Breast epithelium (tissue), 3 donors: ENCODE measurements around the gene TEX52.

Experiments
- POLR2A ChIP-seq: fragments of 450-650 bp; IDR thresholded peaks from one replicate; pipeline ENCODE4 v1.6.1; 2016; ENCODE audit warnings: antibody characterized with exemption, mild to moderate bottlenecking, moderate library complexity
- POLR2AphosphoS5 ChIP-seq, 3 donors: sonication (generic); formaldehyde crosslinking; IDR thresholded peaks; one replicate each; pipeline ENCODE4 v1.6.1; 2017; ENCODE audit warnings: antibody characterized with exemption in 3 of 3
- TF ChIP-seq, protein P1 (sequence below), 3 donors: fragments of 450-650 bp; IDR thresholded peaks; one replicate each; pipeline ENCODE4 v1.5.1; 2016 to 2017; ENCODE audit warnings: antibody characterized with exemption in 3 of 3, mild to moderate bottlenecking in 3 of 3, moderate library complexity in 3 of 3

DNA sequence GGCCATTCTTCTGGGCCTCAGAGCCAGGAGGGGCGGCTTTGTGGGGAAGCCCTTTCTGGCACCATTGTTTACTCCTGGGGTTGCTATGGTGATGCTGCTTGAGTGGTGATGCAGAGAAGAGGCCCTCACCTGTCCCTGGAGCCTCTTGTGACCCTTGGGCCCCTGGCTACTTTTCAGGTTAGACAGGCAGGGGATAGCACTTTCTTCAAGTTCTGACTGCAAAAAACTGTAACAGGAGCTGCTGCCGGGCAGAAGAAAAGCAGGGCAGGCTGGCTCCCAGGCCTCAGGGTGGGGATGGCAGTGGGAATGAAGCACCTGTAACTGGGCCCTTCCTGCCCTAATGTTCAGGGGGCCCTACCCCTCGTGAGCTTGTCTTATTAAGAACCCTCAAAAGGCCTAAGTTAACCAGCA, at the start of gene TEX52:
- TF ChIP-seq, protein P1, sequence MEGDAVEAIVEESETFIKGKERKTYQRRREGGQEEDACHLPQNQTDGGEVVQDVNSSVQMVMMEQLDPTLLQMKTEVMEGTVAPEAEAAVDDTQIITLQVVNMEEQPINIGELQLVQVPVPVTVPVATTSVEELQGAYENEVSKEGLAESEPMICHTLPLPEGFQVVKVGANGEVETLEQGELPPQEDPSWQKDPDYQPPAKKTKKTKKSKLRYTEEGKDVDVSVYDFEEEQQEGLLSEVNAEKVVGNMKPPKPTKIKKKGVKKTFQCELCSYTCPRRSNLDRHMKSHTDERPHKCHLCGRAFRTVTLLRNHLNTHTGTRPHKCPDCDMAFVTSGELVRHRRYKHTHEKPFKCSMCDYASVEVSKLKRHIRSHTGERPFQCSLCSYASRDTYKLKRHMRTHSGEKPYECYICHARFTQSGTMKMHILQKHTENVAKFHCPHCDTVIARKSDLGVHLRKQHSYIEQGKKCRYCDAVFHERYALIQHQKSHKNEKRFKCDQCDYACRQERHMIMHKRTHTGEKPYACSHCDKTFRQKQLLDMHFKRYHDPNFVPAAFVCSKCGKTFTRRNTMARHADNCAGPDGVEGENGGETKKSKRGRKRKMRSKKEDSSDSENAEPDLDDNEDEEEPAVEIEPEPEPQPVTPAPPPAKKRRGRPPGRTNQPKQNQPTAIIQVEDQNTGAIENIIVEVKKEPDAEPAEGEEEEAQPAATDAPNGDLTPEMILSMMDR (IDR thresholded peaks at IDR 0.05): no peak
- no peak for TF ChIP-seq POLR2A
- no peak for TF ChIP-seq POLR2AphosphoS5 (IDR thresholded peaks at IDR 0.05)
